HEK293 (cell line): ENCODE measurements around the gene MLX.
A peak's percentile ranks its signal among the peaks of the same experiment; 100 is the strongest.

Experiments used
- CTCF ChIA-PET: fragments of 350-600 bp; formaldehyde crosslinking; extraction: SDS; loops from one replicate; lab custom pipeline; 2021; ENCODE audit warnings: antibody characterized with exemption; lab: Yijun Ruan, JAX
- POLR2A ChIA-PET: fragments of 300-600 bp; formaldehyde crosslinking; extraction: SDS; loops from one replicate; lab custom pipeline; 2020; ENCODE audit warnings: antibody characterized with exemption, inconsistent platforms; lab: Yijun Ruan, JAX
- H3K27ac ChIP-seq: fragments of 200-500 bp; sonication (Bioruptor generic); 2 replicates; pipeline ENCODE4 v1.5.1; 2014; ENCODE audit warnings: low read depth, low read length, control low read depth, inconsistent platforms; ENCODE audit errors: extremely low read depth
- H3K36me3 ChIP-seq, 2 experiments: fragments of 200-500 bp in 1 of 2; sonication (Bioruptor generic) in 1 of 2; 1 replicate in 1 of 2; 2 replicates in 1 of 2; pipeline ENCODE4 v1.5.1; 2014 to 2017; ENCODE audit warnings: inconsistent platforms in 2 of 2, low read length in 2 of 2; ENCODE audit not compliant: control insufficient read depth in 2 of 2, insufficient read depth in 1 of 2
- H3K4me1 ChIP-seq: fragments of 200-500 bp; sonication (Bioruptor generic); 2 replicates; pipeline ENCODE4 v1.5.1; 2014; ENCODE audit warnings: mild to moderate bottlenecking, low read length, inconsistent platforms; ENCODE audit not compliant: control insufficient read depth, insufficient read depth
- H3K4me3 ChIP-seq: 2 replicates; pipeline ENCODE4 v1.5.1; 2011; ENCODE audit warnings: low read depth, mild to moderate bottlenecking, control low read depth, low read length, moderate library complexity
- H3K9me3 ChIP-seq: fragments of 200-500 bp; sonication (Bioruptor generic); 2 replicates; pipeline ENCODE4 v1.5.1; 2014; ENCODE audit warnings: low read depth, low read length, inconsistent platforms; ENCODE audit not compliant: control insufficient read depth, insufficient read depth
- BCL11A ChIP-seq: fragments of 450-650 bp; formaldehyde crosslinking; IDR thresholded peaks from 2 replicates; pipeline ENCODE4 v1.5.1; 2016; ENCODE audit warnings: low read depth, missing biosample characterization, missing genetic modification characterization
- EGR2 ChIP-seq: fragments of 450-650 bp; formaldehyde crosslinking; IDR thresholded peaks from 2 replicates; pipeline ENCODE4 v1.5.1; 2016; ENCODE audit warnings: low read depth, missing biosample characterization, missing genetic modification characterization
- FEZF1 ChIP-seq: fragments of 450-650 bp; formaldehyde crosslinking; IDR thresholded peaks from 2 replicates; pipeline ENCODE4 v1.5.1; 2016; ENCODE audit warnings: missing biosample characterization, missing genetic modification characterization
- GLI2 ChIP-seq: fragments of 450-650 bp; formaldehyde crosslinking; IDR thresholded peaks from 2 replicates; pipeline ENCODE4; 2017; ENCODE audit warnings: missing biosample characterization, missing genetic modification characterization, low read depth, borderline replicate concordance
- GLIS1 ChIP-seq: fragments of 450-650 bp; formaldehyde crosslinking; IDR thresholded peaks from 2 replicates; pipeline ENCODE4 v1.5.1; 2016; ENCODE audit warnings: missing biosample characterization, missing genetic modification characterization
- HOXA7 ChIP-seq: sonication (generic); formaldehyde crosslinking; IDR thresholded peaks from 2 replicates; pipeline ENCODE4 v1.8.1; 2022; ENCODE audit warnings: missing genetic modification reagents, borderline replicate concordance
- KLF1 ChIP-seq: fragments of 450-650 bp; formaldehyde crosslinking; IDR thresholded peaks from 2 replicates; pipeline ENCODE4 v1.5.1; 2016; ENCODE audit warnings: missing biosample characterization, missing genetic modification characterization
- SCRT2 ChIP-seq: fragments of 450-650 bp; formaldehyde crosslinking; IDR thresholded peaks from 2 replicates; pipeline ENCODE4 v1.5.1; 2016; ENCODE audit warnings: missing biosample characterization, missing genetic modification characterization
- TCF7L2 ChIP-seq: IDR thresholded peaks from 2 replicates; pipeline ENCODE4 v1.6.1; 2011; ENCODE audit warnings: low read depth, mild to moderate bottlenecking, inconsistent platforms, low read length, moderate library complexity, borderline replicate concordance
- YY2 ChIP-seq: fragments of 450-650 bp; formaldehyde crosslinking; IDR thresholded peaks from 2 replicates; pipeline ENCODE4 v1.5.1; 2016; ENCODE audit warnings: missing biosample characterization, missing genetic modification characterization
- ZBTB8A ChIP-seq: fragments of 450-650 bp; formaldehyde crosslinking; IDR thresholded peaks from 2 replicates; pipeline ENCODE4 v1.5.1; 2016; ENCODE audit warnings: missing biosample characterization, missing genetic modification characterization
- ZFHX2 ChIP-seq: fragments of 450-650 bp; formaldehyde crosslinking; conservative IDR thresholded peaks from 2 replicates; pipeline ENCODE4 v1.5.1; 2016; ENCODE audit warnings: missing biosample characterization, missing genetic modification characterization
- ZIC2 ChIP-seq: fragments of 450-650 bp; formaldehyde crosslinking; IDR thresholded peaks from 2 replicates; pipeline ENCODE4 v1.5.1; 2016; ENCODE audit warnings: missing biosample characterization, missing genetic modification characterization
- ZNF175 ChIP-seq: fragments of 450-650 bp; formaldehyde crosslinking; IDR thresholded peaks from 2 replicates; pipeline ENCODE4 v1.5.1; 2016; ENCODE audit warnings: missing biosample characterization, missing genetic modification characterization
- ZNF19 ChIP-seq: fragments of 450-650 bp; formaldehyde crosslinking; IDR thresholded peaks from 2 replicates; pipeline ENCODE4; 2016; ENCODE audit warnings: missing biosample characterization, missing genetic modification characterization, low read depth
- ZNF23 ChIP-seq: fragments of 450-650 bp; formaldehyde crosslinking; IDR thresholded peaks from 2 replicates; pipeline ENCODE4 v1.5.1; 2016; ENCODE audit warnings: missing biosample characterization, missing genetic modification characterization, borderline replicate concordance
- ZNF335 ChIP-seq: fragments of 450-650 bp; formaldehyde crosslinking; conservative IDR thresholded peaks from 2 replicates; pipeline ENCODE4 v1.5.1; 2016; ENCODE audit warnings: missing biosample characterization, missing genetic modification characterization
- ZNF394 ChIP-seq: fragments of 450-650 bp; formaldehyde crosslinking; IDR thresholded peaks from 2 replicates; pipeline ENCODE4 v1.5.1; 2016; ENCODE audit warnings: missing biosample characterization, missing genetic modification characterization, mild to moderate bottlenecking, moderate library complexity, borderline replicate concordance
- ZNF585B ChIP-seq: fragments of 450-650 bp; formaldehyde crosslinking; IDR thresholded peaks from 2 replicates; pipeline ENCODE4 v1.5.1; 2016; ENCODE audit warnings: missing biosample characterization, missing genetic modification characterization
- ZNF596 ChIP-seq: fragments of 450-650 bp; IDR thresholded peaks from 2 replicates; pipeline ENCODE4 v1.5.0; 2018; ENCODE audit warnings: missing biosample characterization, mild to moderate bottlenecking, missing genetic modification characterization, moderate library complexity
- ZNF600 ChIP-seq: fragments of 450-650 bp; formaldehyde crosslinking; IDR thresholded peaks from 2 replicates; pipeline ENCODE4 v1.5.1; 2016; ENCODE audit warnings: missing biosample characterization, missing genetic modification characterization
- ZSCAN16 ChIP-seq: fragments of 450-650 bp; formaldehyde crosslinking; IDR thresholded peaks from 2 replicates; pipeline ENCODE4 v1.5.1; 2016; ENCODE audit warnings: missing biosample characterization, missing genetic modification characterization
- TF ChIP-seq, protein P1 (sequence below): fragments of 450-650 bp; formaldehyde crosslinking; IDR thresholded peaks from 2 replicates; pipeline ENCODE4 v1.5.1; 2016; ENCODE audit warnings: missing biosample characterization, missing genetic modification characterization, borderline replicate concordance
- TF ChIP-seq, protein P2 (sequence below): fragments of 450-650 bp; formaldehyde crosslinking; IDR thresholded peaks from 2 replicates; pipeline ENCODE4 v1.5.1; 2016; ENCODE audit warnings: missing biosample characterization, missing genetic modification characterization

The MLX gene

DNA sequence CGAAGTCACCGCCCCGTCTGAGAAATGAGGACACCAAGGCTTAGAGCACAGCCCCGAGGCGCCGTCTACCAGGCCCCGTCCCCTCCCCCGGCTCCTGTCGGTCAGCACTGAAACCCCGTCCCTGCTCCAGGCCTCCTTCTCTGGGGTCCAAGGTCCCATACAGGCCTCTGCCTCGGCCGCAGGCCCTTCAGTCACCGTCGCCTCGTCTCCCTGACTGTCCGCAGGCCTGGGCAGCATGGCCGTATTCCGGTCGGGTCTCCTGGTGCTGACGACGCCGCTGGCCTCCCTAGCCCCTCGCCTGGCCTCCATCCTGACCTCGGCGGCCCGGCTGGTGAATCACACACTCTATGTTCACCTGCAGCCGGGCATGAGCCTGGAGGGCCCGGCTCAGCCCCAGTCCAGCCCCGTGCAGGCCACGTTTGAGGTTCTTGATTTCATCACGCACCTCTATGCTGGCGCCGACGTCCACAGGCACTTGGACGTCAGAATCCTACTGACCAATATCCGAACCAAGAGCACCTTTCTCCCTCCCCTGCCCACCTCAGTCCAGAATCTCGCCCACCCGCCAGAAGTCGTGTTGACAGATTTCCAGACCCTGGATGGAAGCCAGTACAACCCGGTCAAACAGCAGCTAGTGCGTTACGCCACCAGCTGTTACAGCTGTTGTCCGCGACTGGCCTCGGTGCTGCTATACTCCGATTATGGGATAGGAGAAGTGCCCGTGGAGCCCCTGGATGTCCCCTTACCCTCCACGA lies 4.3 kb upstream of the MLX start:
- ChIA-PET CTCF (interaction anchor here (0.6 to 1.7 kb wide), 5 partner anchors 8 to 18 kb away, joined by 3 to 4 read pairs (median 3); no protein-coding TSS in a partner anchor), POLR2A (interaction anchor here (0.8 kb wide), 1 partner anchor 8 kb away, joined by 5 read pairs; no protein-coding TSS in a partner anchor)
- peaks cover 0 to 38% of the 10 kb centered on the region in 2 experiments; a peak in 2 of 3 replicates for H3K36me3 ChIP-seq
- H3K27ac ChIP-seq, result peak overlapping the region; percentile 87
- H3K9me3 ChIP-seq, result no peaks in the 10 kb centered on the region
- peaks cover 10% of the 10 kb centered on the region; the same call in 1 of the 2 replicates for H3K4me1 ChIP-seq
- H3K4me3 ChIP-seq, result peak overlapping the region; percentile 89
- TF ChIP-seq ZNF600 (tag by site-specific recombination), result peak; percentile 88
- TF ChIP-seq BCL11A (tag by site-specific recombination), result 0 out of 2 replicates have a peak, but pooled peaks have one; percentile 4
- TF ChIP-seq SCRT2, result no peak
- no peak for TF ChIP-seq ZNF596 (tag by site-specific recombination)
- TF ChIP-seq KLF1, result no peak

DNA sequence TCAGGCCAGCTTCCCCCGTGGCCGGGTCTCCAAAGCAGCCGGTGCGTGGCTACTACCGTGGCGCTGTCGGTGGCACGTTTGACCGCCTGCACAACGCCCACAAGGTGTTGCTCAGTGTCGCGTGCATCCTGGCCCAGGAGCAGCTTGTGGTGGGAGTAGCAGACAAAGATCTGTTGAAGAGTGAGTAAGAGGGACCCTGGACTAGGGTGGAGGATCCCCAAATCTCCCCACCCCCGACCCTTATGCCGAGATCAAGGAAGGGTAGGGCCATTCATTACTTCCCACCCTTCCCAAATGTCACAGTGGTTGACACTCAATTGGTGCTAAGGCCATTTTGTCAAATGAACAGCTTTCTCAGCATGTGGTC lies 3.8 kb upstream of the MLX start:
- Histone ChIP-seq H3K36me3 (peaks cover 0 to 41% of the 10 kb centered on the region in 2 experiments; a peak in 1 of 3 replicates), H3K4me1 (peaks cover 10% of the 10 kb centered on the region; the same call in 1 of the 2 replicates), H3K27ac (peak overlapping the region; percentile 87), H3K4me3 (peak overlapping the region; percentile 89), H3K9me3 (no peaks in the 10 kb centered on the region)
- CTCF ChIA-PET, result interaction anchor here (0.9 to 1.1 kb wide), 3 partner anchors 9 to 15 kb away, joined by 3 read pairs; no protein-coding TSS in a partner anchor
- POLR2A ChIA-PET, result interaction anchor here (0.8 kb wide), 1 partner anchor 8 kb away, joined by 5 read pairs; no protein-coding TSS in a partner anchor
- TF ChIP-seq GLIS1 (tag by site-specific recombination) (0 out of 2 replicates have a peak, but pooled peaks have one; percentile 30), ZBTB8A (tag by site-specific recombination) (no peak), FEZF1 (tag by site-specific recombination) (peak; percentile 63; the same call in 1 of the 2 replicates), ZSCAN16 (tag by site-specific recombination) (no peak), ZIC2 (no peak), ZNF585B (tag by site-specific recombination) (no peak), ZNF175 (no peak), ZNF394 (peak; percentile 19; the same call in 1 of the 2 replicates), EGR2 (tag by site-specific recombination) (peak; percentile 83), YY2 (tag by site-specific recombination) (no peak), ZNF19 (tag by site-specific recombination) (no peak), ZFHX2 (tag by site-specific recombination) (peak; percentile 86), HOXA7 (CRISPR knock-in tag) (no peak), ZNF23 (tag by site-specific recombination) (no peak)
- TF ChIP-seq, protein P1, sequence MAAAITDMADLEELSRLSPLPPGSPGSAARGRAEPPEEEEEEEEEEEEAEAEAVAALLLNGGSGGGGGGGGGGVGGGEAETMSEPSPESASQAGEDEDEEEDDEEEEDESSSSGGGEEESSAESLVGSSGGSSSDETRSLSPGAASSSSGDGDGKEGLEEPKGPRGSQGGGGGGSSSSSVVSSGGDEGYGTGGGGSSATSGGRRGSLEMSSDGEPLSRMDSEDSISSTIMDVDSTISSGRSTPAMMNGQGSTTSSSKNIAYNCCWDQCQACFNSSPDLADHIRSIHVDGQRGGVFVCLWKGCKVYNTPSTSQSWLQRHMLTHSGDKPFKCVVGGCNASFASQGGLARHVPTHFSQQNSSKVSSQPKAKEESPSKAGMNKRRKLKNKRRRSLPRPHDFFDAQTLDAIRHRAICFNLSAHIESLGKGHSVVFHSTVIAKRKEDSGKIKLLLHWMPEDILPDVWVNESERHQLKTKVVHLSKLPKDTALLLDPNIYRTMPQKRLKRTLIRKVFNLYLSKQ (tag by site-specific recombination), result no peak

DNA sequence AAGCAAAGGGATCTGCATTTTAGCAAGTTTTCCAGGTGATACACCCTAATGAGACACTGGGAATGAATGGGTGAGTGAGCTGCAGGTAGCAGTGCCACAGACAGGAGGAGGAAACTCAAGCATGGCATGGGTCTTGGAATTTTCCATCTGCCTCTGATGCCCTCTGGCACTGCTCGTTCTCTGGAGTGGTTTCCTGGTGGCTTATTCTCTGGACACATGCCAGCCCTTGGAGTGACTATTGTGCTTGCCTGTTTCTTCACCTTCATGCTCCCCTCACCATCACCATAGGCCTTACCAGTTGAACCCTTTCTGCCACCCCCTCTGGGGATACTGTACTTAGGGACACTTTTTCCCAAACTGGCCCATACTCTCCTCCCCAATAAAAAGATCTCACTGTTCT lies 3.4 kb upstream of the MLX start:
- TF ChIP-seq TCF7L2 (no peak), ZNF335 (peak; percentile 87), HOXA7 (CRISPR knock-in tag) (no peak), GLIS1 (tag by site-specific recombination) (peak; percentile 1; the same call in 1 of the 2 replicates), GLI2 (tag by site-specific recombination) (no peak)
- TF ChIP-seq, protein P2, sequence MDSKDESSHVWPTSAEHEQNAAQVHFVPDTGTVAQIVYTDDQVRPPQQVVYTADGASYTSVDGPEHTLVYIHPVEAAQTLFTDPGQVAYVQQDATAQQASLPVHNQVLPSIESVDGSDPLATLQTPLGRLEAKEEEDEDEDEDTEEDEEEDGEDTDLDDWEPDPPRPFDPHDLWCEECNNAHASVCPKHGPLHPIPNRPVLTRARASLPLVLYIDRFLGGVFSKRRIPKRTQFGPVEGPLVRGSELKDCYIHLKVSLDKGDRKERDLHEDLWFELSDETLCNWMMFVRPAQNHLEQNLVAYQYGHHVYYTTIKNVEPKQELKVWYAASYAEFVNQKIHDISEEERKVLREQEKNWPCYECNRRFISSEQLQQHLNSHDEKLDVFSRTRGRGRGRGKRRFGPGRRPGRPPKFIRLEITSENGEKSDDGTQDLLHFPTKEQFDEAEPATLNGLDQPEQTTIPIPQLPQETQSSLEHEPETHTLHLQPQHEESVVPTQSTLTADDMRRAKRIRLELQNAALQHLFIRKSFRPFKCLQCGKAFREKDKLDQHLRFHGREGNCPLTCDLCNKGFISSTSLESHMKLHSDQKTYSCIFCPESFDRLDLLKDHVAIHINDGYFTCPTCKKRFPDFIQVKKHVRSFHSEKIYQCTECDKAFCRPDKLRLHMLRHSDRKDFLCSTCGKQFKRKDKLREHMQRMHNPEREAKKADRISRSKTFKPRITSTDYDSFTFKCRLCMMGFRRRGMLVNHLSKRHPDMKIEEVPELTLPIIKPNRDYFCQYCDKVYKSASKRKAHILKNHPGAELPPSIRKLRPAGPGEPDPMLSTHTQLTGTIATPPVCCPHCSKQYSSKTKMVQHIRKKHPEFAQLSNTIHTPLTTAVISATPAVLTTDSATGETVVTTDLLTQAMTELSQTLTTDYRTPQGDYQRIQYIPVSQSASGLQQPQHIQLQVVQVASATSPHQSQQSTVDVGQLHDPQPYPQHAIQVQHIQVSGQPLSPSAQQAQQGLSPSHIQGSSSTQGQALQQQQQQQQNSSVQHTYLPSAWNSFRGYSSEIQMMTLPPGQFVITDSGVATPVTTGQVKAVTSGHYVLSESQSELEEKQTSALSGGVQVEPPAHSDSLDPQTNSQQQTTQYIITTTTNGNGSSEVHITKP (tag by site-specific recombination), result peak; percentile 61
- Histone ChIP-seq H3K9me3 (no peaks in the 10 kb centered on the region), H3K27ac (no peak overlapping the region), H3K36me3 (peaks cover 0 to 44% of the 10 kb centered on the region in 2 experiments; a peak in 1 of 3 replicates), H3K4me1 (peaks cover 10% of the 10 kb centered on the region; the same call in 1 of the 2 replicates), H3K4me3 (no peak overlapping the region)
- CTCF ChIA-PET, result interaction anchor here (0.9 to 1.1 kb wide), 3 partner anchors 12 to 434 kb away, joined by 3 read pairs; partner anchors contain the start of gene RPL27
- POLR2A ChIA-PET, result interaction anchor here (0.8 kb wide), 1 partner anchor 9 kb away, joined by 5 read pairs; no protein-coding TSS in a partner anchor
